Measurements from ENCODE around the gene PIP5K1C.
"Not testable (repeated sequence)": the region's sequence is repeated elsewhere in the genome, so short reads cannot be mapped to it uniquely, and the experiment has no call there.

The PIP5K1C gene

DNA sequence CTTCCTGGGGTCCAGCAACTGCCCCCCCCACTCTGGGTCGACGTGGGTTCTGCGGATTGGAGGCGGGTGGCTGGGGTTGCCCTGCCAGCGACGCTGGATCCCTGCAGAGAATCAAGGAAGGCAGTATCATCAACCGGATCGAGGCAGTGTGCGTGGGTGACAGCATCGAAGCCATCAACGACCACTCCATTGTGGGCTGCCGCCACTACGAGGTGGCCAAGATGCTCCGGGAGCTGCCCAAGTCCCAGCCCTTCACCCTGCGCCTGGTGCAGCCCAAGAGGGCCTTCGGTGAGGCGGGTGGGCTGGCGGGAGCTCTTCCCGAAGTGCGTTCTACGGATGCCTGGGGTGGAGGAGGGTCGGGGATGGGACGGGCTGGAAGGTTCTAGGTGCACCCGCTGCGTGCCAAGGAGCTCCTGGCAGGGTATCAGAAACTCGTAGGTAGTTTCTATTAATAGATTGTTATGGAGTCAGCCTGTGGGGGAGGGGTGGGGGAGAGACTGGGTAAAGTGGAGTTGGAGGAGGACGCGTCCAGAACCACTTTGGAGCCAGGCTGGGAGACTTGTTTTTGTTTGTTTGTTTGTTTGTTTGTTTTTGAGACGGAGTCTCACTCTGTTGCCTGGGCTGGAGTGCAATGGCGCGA is 113.4 kb downstream of the PIP5K1C start:
- DNase-seq (ENCODE audit: low spot score), result no peak

- DNase-seq (ENCODE audit: low spot score), result peak; percentile 68
Measured at GRCh38 chr19:3586127-3586626, 114.1 kb downstream of the PIP5K1C start.

DNA sequence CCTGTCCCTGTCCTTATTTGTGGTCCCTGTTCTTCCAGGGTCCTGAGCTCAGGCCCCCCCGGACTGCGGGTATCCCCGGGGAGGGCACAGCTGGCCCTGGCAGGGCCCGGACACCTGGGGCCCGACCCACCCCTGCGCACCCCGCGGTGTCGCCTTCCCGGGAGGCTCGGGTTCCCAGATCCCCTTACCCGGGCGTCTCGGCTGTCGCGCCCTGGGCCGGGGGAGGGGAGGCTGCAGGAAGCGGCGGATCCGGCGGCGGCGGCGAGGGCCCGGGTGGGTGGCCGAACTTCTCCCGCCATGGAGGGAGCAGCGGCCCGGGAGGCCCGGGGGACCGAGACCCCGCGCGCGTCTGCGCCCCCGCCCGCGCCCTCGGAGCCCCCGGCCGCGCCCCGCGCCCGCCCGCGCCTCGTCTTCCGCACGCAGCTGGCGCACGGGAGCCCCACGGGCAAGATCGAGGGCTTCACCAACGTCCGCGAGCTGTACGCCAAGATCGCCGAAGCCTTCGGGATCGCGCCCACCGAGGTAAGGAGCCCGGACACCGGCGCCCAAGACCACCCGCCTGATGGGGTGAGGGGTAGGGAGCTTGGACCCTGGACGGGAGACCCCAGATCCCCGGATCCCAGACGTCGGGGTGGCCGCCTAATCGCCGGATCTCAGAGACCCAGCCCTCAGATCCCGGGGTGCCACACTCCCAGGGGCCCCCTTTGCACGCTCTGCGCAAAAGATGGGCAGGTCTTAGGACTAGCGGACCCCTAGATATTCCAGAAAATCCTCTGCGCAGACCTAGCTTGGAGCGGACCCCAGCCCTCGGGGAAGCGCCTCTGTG is 114.8 kb downstream of the PIP5K1C start, which contains the start of gene GIPC3:
Gene GIPC3, plus strand, starts transcription at position 178 of the 826 bp plus-strand sequence. Its CDS starts 120 bp downstream, at position 298.
- DNase-seq (ENCODE audit: low spot score), result no peak

DNA sequence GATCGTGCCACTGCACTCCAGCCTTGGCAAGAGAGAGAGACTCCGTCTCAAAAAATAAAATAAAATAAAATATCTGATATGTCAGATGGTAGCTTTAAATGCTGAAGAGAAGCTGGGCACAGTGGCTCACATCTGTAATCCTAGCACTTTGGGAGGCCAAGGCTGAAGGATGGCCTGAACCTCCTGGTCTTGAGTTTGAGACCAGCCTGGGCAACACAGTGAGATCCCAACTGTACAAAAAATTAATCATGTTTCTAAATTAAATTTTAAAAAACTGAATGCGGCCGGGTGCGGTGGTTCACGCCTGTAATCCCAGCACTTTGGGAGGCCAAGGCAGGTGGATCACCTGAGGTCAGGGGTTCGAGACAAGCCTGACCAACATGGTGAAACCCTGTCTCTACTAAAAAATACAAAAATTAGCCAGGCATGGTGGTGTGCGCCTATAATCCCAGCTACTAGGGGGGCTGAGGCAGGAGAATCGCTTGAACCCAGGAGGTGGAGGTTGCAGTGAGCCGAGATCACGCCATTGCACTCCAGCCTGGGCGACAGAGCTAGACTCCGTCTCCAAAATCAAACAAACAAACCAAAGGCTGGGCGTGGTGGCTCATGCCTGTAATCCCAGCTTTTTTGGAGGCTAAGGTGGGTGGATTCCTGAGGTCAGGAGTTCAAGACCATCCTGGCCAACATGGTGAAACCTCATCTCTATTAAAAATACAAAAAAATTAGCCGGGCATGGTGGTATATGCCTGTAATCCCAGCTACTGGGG is 116.0 kb downstream of the PIP5K1C start:
- DNase-seq (ENCODE audit: low spot score), result not testable (repeated sequence)

GRCh38 chr19:3581792-3582191 is 118.5 kb downstream of the PIP5K1C start:
- not testable (repeated sequence) for DNase-seq (ENCODE audit: low spot score)

Data from HuH-7 (cell line).